ENCODE data around the gene LHX6.

The LHX6 gene

GRCh38 chr9:122176916-122177315 is 51.8 kb downstream of the LHX6 start:
- Histone ChIP-seq H3K36me3 (replicated peaks; ENCODE audit: low read depth, low read length) (no peaks in the 10 kb centered on the region), H3K27me3 (ENCODE audit: low read depth, low read length) (peaks cover 47% of the 10 kb centered on the region), H3K9ac (ENCODE audit: low read length) (no peak overlapping the region), H3K4me2 (ENCODE audit: low read length) (no peak overlapping the region), H4K20me1 (ENCODE audit: insufficient read depth, low read length) (no peaks in the 10 kb centered on the region), H3K79me2 (ENCODE audit: low read length) (no peaks in the 10 kb centered on the region), H3K4me1 (ENCODE audit: low read length) (no peaks in the 10 kb centered on the region), H3K9me3 (ENCODE audit: insufficient read depth, low read length) (no peaks in the 10 kb centered on the region), H2AFZ (ENCODE audit: low read depth, low read length) (no peak overlapping the region), H3K4me3 (ENCODE audit: low read length) (no peak overlapping the region), H3K27ac (ENCODE audit: low read length) (no peak overlapping the region)
- TF ChIP-seq EZH2phosphoT487 (IDR thresholded peaks at IDR 0.05; ENCODE audit: low read depth), result no peak
- TF ChIP-seq, protein P1, sequence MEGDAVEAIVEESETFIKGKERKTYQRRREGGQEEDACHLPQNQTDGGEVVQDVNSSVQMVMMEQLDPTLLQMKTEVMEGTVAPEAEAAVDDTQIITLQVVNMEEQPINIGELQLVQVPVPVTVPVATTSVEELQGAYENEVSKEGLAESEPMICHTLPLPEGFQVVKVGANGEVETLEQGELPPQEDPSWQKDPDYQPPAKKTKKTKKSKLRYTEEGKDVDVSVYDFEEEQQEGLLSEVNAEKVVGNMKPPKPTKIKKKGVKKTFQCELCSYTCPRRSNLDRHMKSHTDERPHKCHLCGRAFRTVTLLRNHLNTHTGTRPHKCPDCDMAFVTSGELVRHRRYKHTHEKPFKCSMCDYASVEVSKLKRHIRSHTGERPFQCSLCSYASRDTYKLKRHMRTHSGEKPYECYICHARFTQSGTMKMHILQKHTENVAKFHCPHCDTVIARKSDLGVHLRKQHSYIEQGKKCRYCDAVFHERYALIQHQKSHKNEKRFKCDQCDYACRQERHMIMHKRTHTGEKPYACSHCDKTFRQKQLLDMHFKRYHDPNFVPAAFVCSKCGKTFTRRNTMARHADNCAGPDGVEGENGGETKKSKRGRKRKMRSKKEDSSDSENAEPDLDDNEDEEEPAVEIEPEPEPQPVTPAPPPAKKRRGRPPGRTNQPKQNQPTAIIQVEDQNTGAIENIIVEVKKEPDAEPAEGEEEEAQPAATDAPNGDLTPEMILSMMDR (IDR thresholded peaks at IDR 0.05; ENCODE audit: low read depth, low read length), result no peak

- Histone ChIP-seq H3K4me2 (ENCODE audit: low read length) (no peak overlapping the region), H3K27me3 (ENCODE audit: low read depth, low read length) (peaks cover 37% of the 10 kb centered on the region), H3K9me3 (ENCODE audit: insufficient read depth, low read length) (no peaks in the 10 kb centered on the region), H3K27ac (ENCODE audit: low read length) (no peak overlapping the region), H4K20me1 (ENCODE audit: insufficient read depth, low read length) (no peaks in the 10 kb centered on the region), H3K9ac (ENCODE audit: low read length) (no peak overlapping the region), H2AFZ (ENCODE audit: low read depth, low read length) (no peak overlapping the region), H3K4me3 (ENCODE audit: low read length) (no peak overlapping the region), H3K36me3 (replicated peaks; ENCODE audit: low read depth, low read length) (no peaks in the 10 kb centered on the region), H3K4me1 (ENCODE audit: low read length) (no peaks in the 10 kb centered on the region), H3K79me2 (ENCODE audit: low read length) (no peaks in the 10 kb centered on the region)
- TF ChIP-seq, protein P1 (IDR thresholded peaks at IDR 0.05; ENCODE audit: low read depth, low read length), result no peak
- no peak for TF ChIP-seq EZH2phosphoT487 (IDR thresholded peaks at IDR 0.05; ENCODE audit: low read depth)
These were observed 55.1 kb downstream of the LHX6 start for GRCh38 chr9:122173670-122174069.

DNA sequence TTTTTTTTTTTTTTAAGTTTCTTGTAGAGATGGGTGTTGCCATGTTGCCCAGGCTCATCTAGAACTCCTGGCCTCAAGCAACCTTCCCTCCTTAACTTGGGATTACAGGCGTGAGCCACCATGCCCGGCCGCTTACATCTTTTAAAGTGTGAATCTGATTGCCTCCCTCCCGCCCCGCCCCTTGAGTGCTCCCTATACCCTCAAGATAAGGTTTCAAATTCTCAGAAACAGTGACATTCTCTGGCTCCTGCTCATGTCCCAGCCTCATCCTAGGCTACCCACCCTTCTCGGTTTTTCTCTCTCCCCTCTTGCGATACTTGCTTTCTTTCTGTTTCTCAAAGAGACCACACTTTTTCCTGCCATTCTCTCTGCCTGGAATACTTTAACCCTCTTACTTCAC is 56.6 kb downstream of the LHX6 start:
- Histone ChIP-seq H3K27ac (ENCODE audit: low read length) (no peak overlapping the region), H4K20me1 (ENCODE audit: insufficient read depth, low read length) (no peaks in the 10 kb centered on the region), H3K4me3 (ENCODE audit: low read length) (no peak overlapping the region), H3K4me2 (ENCODE audit: low read length) (no peak overlapping the region), H3K9me3 (ENCODE audit: insufficient read depth, low read length) (no peaks in the 10 kb centered on the region), H3K79me2 (ENCODE audit: low read length) (no peaks in the 10 kb centered on the region), H3K9ac (ENCODE audit: low read length) (no peak overlapping the region), H3K27me3 (ENCODE audit: low read depth, low read length) (peaks cover 38% of the 10 kb centered on the region), H2AFZ (ENCODE audit: low read depth, low read length) (no peak overlapping the region), H3K36me3 (replicated peaks; ENCODE audit: low read depth, low read length) (no peaks in the 10 kb centered on the region), H3K4me1 (ENCODE audit: low read length) (no peaks in the 10 kb centered on the region)
- TF ChIP-seq, protein P1 (IDR thresholded peaks at IDR 0.05; ENCODE audit: low read depth, low read length), result no peak

DNA sequence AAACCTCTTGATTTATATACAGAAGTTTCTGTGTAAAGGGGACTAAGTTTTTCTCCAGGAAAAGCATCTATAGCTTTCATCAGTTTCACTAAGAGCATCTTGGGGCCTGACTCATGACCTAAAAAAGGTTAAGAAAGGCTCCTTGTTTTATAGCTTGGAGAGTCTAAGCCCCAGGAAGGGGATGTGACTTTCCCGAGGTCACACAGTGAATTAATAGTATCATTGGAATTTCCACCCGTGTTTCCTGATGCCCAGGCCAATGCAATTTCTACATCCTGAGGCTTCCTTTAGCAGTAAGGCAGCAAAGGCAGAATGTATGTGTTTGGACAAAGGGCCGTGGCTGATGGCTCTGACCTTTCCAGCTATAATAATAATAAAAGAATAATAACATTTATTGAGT is 60.4 kb downstream of the LHX6 start:
- no peak overlapping the region for H3K9ac ChIP-seq (ENCODE audit: low read length)
- no peak overlapping the region for H3K4me2 ChIP-seq (ENCODE audit: low read length)
- no peaks in the 10 kb centered on the region for H3K4me1 ChIP-seq (ENCODE audit: low read length)
- no peak overlapping the region for H2AFZ ChIP-seq (ENCODE audit: low read depth, low read length)
- TF ChIP-seq EZH2phosphoT487 (IDR thresholded peaks at IDR 0.05; ENCODE audit: low read depth), result no peak
- TF ChIP-seq, protein P1 (IDR thresholded peaks at IDR 0.05; ENCODE audit: low read depth, low read length), result no peak
- no peak overlapping the region for H3K27ac ChIP-seq (ENCODE audit: low read length)
- H3K9me3 ChIP-seq (ENCODE audit: insufficient read depth, low read length), result no peaks in the 10 kb centered on the region
- H3K27me3 ChIP-seq (ENCODE audit: low read depth, low read length), result peaks cover 41% of the 10 kb centered on the region
- no peaks in the 10 kb centered on the region for H4K20me1 ChIP-seq (ENCODE audit: insufficient read depth, low read length)
- no peaks in the 10 kb centered on the region for H3K36me3 ChIP-seq (replicated peaks; ENCODE audit: low read depth, low read length)
- H3K79me2 ChIP-seq (ENCODE audit: low read length), result no peaks in the 10 kb centered on the region
- no peak overlapping the region for H3K4me3 ChIP-seq (ENCODE audit: low read length)

Data from OCI-LY3 (cell line).